Right lung (tissue), 5 donors: Measurements from ENCODE around the gene SYTL2. TPM values are rescaled to one million over a fixed set of nuclear protein-coding genes. Genes with fewer than 3 reads are reported as not detected.

Experiments
- DNase-seq, 2 donors: peaks; one replicate each; pipeline ENCODE4 v3.0.0-alpha.2; 2013
- polyA plus RNA-seq, 5 donors: library from polyadenylated mRNA; unstranded; fragments of 120-200 nt; gene quantifications; one replicate each; pipeline versions ENCODE4 v1.2.1 to v1.2.3, GENCODE V29; 2013; ENCODE audit warnings: inconsistent platforms in 1 of 5, low replicate concordance in 1 of 5; ENCODE audit not compliant: insufficient read length in 5 of 5, insufficient read depth in 1 of 5

Gene SYTL2
- polyA plus RNA-seq, 5 donors = 24.1 to 72.1 (median 53.6) TPM

- peak in 1 of 2 donors; percentile 34 for DNase-seq
These were observed 44.2 kb downstream of the SYTL2 start for GRCh38 chr11:85766721-85767161.

GRCh38 chr11:85764796-85765195, 46.1 kb downstream of the SYTL2 start:
- DNase-seq = no peak

- DNase-seq = no peak
These were observed 48.7 kb downstream of the SYTL2 start for GRCh38 chr11:85762226-85762625.

GRCh38 chr11:85759915-85760314, 51.0 kb downstream of the SYTL2 start:
- no peak for DNase-seq

- no peak for DNase-seq
These were observed 52.4 kb downstream of the SYTL2 start for GRCh38 chr11:85758480-85759039.

- DNase-seq = no peak
These were observed 52.9 kb downstream of the SYTL2 start for GRCh38 chr11:85758026-85758425.

GRCh38 chr11:85756401-85757200, 54.3 kb downstream of the SYTL2 start:
- DNase-seq = no peak

GRCh38 chr11:85755701-85756100, 55.2 kb downstream of the SYTL2 start:
- DNase-seq = no peak

GRCh38 chr11:85755285-85755684, 55.7 kb downstream of the SYTL2 start:
- DNase-seq = no peak

- no peak for DNase-seq
These were observed 57.9 kb downstream of the SYTL2 start for GRCh38 chr11:85752890-85753581.

- DNase-seq = no peak
These were observed 58.6 kb downstream of the SYTL2 start for GRCh38 chr11:85752201-85752889.

- no peak for DNase-seq
These were observed 59.2 kb downstream of the SYTL2 start for GRCh38 chr11:85751724-85752123.

GRCh38 chr11:85750646-85751045, 60.3 kb downstream of the SYTL2 start:
- DNase-seq = no peak

GRCh38 chr11:85749884-85750283, 61.1 kb downstream of the SYTL2 start:
- no peak for DNase-seq

- no peak for DNase-seq
These were observed 61.6 kb downstream of the SYTL2 start for GRCh38 chr11:85749287-85749834.

GRCh38 chr11:85748455-85748891, 62.5 kb downstream of the SYTL2 start:
- no peak for DNase-seq

GRCh38 chr11:85746670-85747069, 64.3 kb downstream of the SYTL2 start:
- DNase-seq = no peak

GRCh38 chr11:85745626-85746025, 65.3 kb downstream of the SYTL2 start:
- DNase-seq = no peak

GRCh38 chr11:85742873-85743275, 68.1 kb downstream of the SYTL2 start:
- DNase-seq = no peak

- DNase-seq = no peak
These were observed 68.6 kb downstream of the SYTL2 start for GRCh38 chr11:85742348-85742747.

GRCh38 chr11:85740481-85741400, 70.2 kb downstream of the SYTL2 start:
- DNase-seq = peak in 1 of 2 donors; percentile 31
